Loucy (cell line): Measurements from ENCODE around the gene NOL9.

ENCODE experiments used
- H2AFZ ChIP-seq: fragments of 200-600 bp; sonication (generic); 2 replicates; pipeline ENCODE4 v1.6.0; 2016; ENCODE audit warnings: antibody characterized with exemption, mild to moderate bottlenecking, low read length, moderate library complexity
- H3F3A ChIP-seq: fragments of 200-600 bp; 2 replicates; pipeline ENCODE4 v1.6.0; 2016; ENCODE audit warnings: antibody characterized with exemption, low read depth, mild to moderate bottlenecking
- H3K27me3 ChIP-seq: fragments of 200-600 bp; sonication (generic); 2 replicates; pipeline ENCODE4 v1.6.1; 2014; ENCODE audit warnings: low read length, mild to moderate bottlenecking; ENCODE audit not compliant: insufficient read depth, poor library complexity, severe bottlenecking
- H3K36me3 ChIP-seq: fragments of 200-600 bp; sonication (generic); 2 replicates; pipeline ENCODE4 v1.6.1; 2016; ENCODE audit warnings: low read length; ENCODE audit not compliant: insufficient read depth
- H3K4me1 ChIP-seq: fragments of 200-600 bp; sonication (generic); 2 replicates; pipeline ENCODE4 v1.5.1; 2014; ENCODE audit warnings: low read length, mild to moderate bottlenecking; ENCODE audit not compliant: insufficient read depth, poor library complexity, severe bottlenecking
- H3K4me2 ChIP-seq: fragments of 200-600 bp; sonication (generic); 2 replicates; pipeline ENCODE4 v1.6.0; 2014; ENCODE audit warnings: antibody characterized with exemption, low read length, low read depth, mild to moderate bottlenecking; ENCODE audit not compliant: poor library complexity, severe bottlenecking
- H3K4me3 ChIP-seq: fragments of 200-600 bp; sonication (generic); 2 replicates; pipeline ENCODE4 v1.5.1; 2014; ENCODE audit warnings: low read length, mild to moderate bottlenecking, mixed read lengths; ENCODE audit not compliant: poor library complexity, severe bottlenecking
- H3K79me2 ChIP-seq: fragments of 200-600 bp; sonication (generic); 2 replicates; pipeline ENCODE4 v1.6.1; 2014; ENCODE audit warnings: low read length; ENCODE audit not compliant: insufficient read depth
- H3K9ac ChIP-seq: fragments of 200-600 bp; sonication (generic); 2 replicates; pipeline ENCODE4 v1.6.0; 2014; ENCODE audit warnings: mild to moderate bottlenecking, low read depth, low read length, moderate library complexity; ENCODE audit not compliant: poor library complexity, severe bottlenecking
- H3K9me2 ChIP-seq: fragments of 200-600 bp; sonication (generic); replicated peaks from 2 replicates; pipeline ENCODE4 v1.6.1; 2016; ENCODE audit warnings: low read depth, low read length, mixed read lengths
- H3K9me3 ChIP-seq: fragments of 200-600 bp; sonication (generic); 2 replicates; pipeline ENCODE4 v1.6.1; 2014; ENCODE audit warnings: mild to moderate bottlenecking, antibody characterized with exemption, low read length, low read depth; ENCODE audit not compliant: insufficient read depth
- H4K20me1 ChIP-seq: fragments of 200-600 bp; sonication (generic); 2 replicates; pipeline ENCODE4 v1.6.0; 2014; ENCODE audit warnings: antibody characterized with exemption, low read length, mild to moderate bottlenecking; ENCODE audit not compliant: insufficient read depth, poor library complexity, severe bottlenecking
- CTCF ChIP-seq: fragments of 200-600 bp; sonication (generic); conservative IDR thresholded peaks from 2 replicates; pipeline ENCODE4 v1.5.1; 2014; ENCODE audit warnings: mild to moderate bottlenecking, antibody characterized with exemption, low read length
- EZH2phosphoT487 ChIP-seq: fragments of 200-600 bp; IDR thresholded peaks from 2 replicates; pipeline ENCODE4 v1.6.1; 2018; ENCODE audit warnings: antibody characterized with exemption, mild to moderate bottlenecking, moderate library complexity, borderline replicate concordance

NOL9 gene

GRCh38 chr1:6510493-6510892 lies 43.8 kb downstream of the NOL9 start:
- no peaks in the 10 kb centered on the region for H3K4me1 ChIP-seq
- no peak overlapping the region for H3K4me3 ChIP-seq
- H2AFZ ChIP-seq = no peak overlapping the region
- no peaks in the 10 kb centered on the region for H4K20me1 ChIP-seq
- TF ChIP-seq EZH2phosphoT487 (no peak), CTCF (no peak)
- H3K27me3 ChIP-seq = no peaks in the 10 kb centered on the region
- H3K36me3 ChIP-seq = no peaks in the 10 kb centered on the region
- H3K4me2 ChIP-seq = no peak overlapping the region
- no peaks in the 10 kb centered on the region for H3K9me2 ChIP-seq
- no peaks in the 10 kb centered on the region for H3K79me2 ChIP-seq
- no peaks in the 10 kb centered on the region for H3F3A ChIP-seq
- H3K9me3 ChIP-seq = no peaks in the 10 kb centered on the region
- no peak overlapping the region for H3K9ac ChIP-seq

- no peaks in the 10 kb centered on the region for H4K20me1 ChIP-seq
- no peak for TF ChIP-seq EZH2phosphoT487
- TF ChIP-seq CTCF = no peak
- no peaks in the 10 kb centered on the region for H3F3A ChIP-seq
- no peaks in the 10 kb centered on the region for H3K36me3 ChIP-seq
- H3K9me2 ChIP-seq = no peaks in the 10 kb centered on the region
- no peak overlapping the region for H3K9ac ChIP-seq
- no peaks in the 10 kb centered on the region for H3K9me3 ChIP-seq
- H3K79me2 ChIP-seq = no peaks in the 10 kb centered on the region
- no peaks in the 10 kb centered on the region for H3K4me1 ChIP-seq
- no peak overlapping the region for H2AFZ ChIP-seq
- H3K4me2 ChIP-seq = no peak overlapping the region
- H3K27me3 ChIP-seq = no peaks in the 10 kb centered on the region
- H3K4me3 ChIP-seq = no peak overlapping the region
These were observed 44.4 kb downstream of the NOL9 start for GRCh38 chr1:6509919-6510291.

DNA sequence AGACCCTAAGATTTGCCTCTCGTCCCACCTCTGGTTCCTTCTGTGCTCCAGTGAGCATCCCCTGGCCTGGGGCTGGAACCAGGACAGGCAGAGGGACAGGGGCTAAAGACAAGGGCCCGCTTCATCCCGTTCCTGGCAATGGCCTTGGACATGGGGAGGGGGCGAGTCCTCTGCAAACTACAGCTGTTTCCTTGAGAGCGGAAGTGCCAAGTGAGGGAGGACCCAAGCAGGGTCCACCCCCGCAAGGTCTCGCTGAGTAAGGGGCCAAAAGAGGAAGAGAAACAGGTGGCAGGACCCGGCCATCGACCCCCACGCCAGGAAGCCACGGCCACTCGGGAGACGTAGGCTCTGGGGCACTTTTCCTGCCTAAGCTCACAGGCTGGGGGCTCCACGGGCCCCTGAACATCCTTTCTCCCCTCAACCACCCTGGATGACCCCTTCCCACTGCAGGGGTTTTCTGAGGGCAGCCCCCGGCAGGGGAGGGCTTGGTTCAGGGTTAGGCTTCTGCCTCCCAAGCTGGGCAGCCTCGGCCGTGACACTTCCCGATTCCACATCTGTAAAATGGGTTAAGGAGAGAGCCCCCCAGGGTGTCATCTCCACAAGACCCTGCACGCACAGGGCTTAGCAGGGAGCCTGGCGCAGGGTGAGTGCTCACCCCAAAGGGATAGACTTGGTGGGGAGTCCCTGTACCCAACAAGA lies 44.9 kb downstream of the NOL9 start:
- H3K36me3 ChIP-seq = no peaks in the 10 kb centered on the region
- no peak overlapping the region for H3K4me2 ChIP-seq
- no peak overlapping the region for H3K4me3 ChIP-seq
- H3K27me3 ChIP-seq = no peaks in the 10 kb centered on the region
- no peaks in the 10 kb centered on the region for H3K4me1 ChIP-seq
- H2AFZ ChIP-seq = no peak overlapping the region
- no peaks in the 10 kb centered on the region for H4K20me1 ChIP-seq
- no peak for TF ChIP-seq EZH2phosphoT487
- TF ChIP-seq CTCF = no peak
- H3K79me2 ChIP-seq = no peaks in the 10 kb centered on the region
- H3K9ac ChIP-seq = no peak overlapping the region
- H3K9me2 ChIP-seq = no peaks in the 10 kb centered on the region
- no peaks in the 10 kb centered on the region for H3K9me3 ChIP-seq
- H3F3A ChIP-seq = no peaks in the 10 kb centered on the region
